Measurements from ENCODE around the gene TROAP.
A peak's percentile ranks its signal among the peaks of the same experiment; 100 is the strongest.

Gene TROAP

DNA sequence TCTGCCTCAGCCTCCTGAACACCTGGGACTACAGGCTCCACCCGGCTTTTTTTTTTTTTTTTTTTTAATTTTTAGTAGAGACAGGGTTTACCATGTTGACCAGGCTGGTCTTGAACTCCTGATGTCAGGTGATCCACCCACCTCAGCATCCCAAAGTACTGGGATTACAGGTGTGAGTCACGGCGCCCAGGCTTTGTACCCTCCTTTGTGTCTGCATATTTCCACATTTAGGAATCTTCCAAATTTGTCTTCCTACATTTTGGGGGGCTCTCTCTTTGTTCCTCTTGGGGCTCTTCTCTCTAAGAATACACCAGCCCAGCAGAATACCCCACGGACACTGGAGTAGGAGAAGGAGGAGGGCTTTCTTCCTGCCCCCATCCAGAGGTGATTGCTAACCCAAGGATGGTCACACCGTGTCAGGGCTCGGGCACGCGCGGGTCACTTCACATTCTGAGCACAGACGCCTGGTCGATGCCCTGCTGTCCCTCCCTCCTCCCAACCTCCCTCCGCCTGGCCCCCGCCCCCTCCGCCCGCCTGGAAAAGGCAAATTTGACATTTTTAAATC, 21.5 kb downstream of the TROAP start:
- TF ChIP-seq, protein P1, sequence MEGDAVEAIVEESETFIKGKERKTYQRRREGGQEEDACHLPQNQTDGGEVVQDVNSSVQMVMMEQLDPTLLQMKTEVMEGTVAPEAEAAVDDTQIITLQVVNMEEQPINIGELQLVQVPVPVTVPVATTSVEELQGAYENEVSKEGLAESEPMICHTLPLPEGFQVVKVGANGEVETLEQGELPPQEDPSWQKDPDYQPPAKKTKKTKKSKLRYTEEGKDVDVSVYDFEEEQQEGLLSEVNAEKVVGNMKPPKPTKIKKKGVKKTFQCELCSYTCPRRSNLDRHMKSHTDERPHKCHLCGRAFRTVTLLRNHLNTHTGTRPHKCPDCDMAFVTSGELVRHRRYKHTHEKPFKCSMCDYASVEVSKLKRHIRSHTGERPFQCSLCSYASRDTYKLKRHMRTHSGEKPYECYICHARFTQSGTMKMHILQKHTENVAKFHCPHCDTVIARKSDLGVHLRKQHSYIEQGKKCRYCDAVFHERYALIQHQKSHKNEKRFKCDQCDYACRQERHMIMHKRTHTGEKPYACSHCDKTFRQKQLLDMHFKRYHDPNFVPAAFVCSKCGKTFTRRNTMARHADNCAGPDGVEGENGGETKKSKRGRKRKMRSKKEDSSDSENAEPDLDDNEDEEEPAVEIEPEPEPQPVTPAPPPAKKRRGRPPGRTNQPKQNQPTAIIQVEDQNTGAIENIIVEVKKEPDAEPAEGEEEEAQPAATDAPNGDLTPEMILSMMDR (conservative IDR thresholded peaks at IDR 0.05; ENCODE audit: control insufficient read depth, insufficient read depth, low read depth, low read length): no peak
- no peak for DNase-seq (ENCODE audit: low read depth)
- H3K4me3 ChIP-seq (ENCODE audit: control insufficient read depth, low read depth, low read length): no peak overlapping the region

DNA sequence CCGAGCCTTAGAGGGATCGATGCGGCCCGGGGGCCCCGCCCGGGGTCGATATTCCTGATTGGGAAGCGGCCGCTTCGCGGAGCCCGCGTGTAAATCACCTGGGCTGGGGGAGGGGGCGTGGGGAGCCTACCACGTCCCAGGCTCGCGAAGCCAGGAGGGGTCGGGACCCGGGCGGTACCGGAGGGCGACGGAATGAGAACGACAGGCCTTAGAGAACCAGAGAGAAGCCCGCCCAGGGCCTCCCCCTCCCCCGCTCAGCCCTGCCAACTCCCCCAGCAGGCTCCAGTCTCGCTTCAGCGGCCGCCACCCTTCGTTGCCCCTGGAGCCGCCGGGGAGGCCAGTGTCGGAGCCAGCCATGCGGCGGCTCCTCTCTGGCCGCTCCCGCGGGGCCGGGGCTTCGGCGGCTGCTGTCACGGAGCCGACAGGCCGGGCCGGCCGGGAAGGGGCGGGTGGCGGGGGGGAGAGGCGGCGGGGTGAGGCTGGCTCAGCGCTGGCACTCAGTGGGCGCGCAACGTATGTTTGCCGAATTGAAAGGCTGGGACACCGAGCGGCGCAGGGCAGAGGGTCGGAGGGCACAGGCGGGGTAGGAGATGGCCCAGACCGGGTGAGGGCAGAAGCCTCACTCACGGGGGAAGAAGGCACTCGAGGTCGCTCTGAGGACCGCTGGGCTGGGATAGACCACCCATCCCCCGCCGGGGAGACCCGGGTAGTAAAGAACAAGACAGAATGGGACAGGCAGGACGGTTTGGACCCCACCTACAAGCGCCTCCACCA, 22.2 kb downstream of the TROAP start:
- TF ChIP-seq, protein P1 (conservative IDR thresholded peaks at IDR 0.05; ENCODE audit: control insufficient read depth, insufficient read depth, low read depth, low read length): no peak
- DNase-seq (ENCODE audit: low read depth): no peak

GRCh38 chr12:49345825-49346658, 23.0 kb downstream of the TROAP start:
- peak overlapping the region; percentile 26 for H3K4me3 ChIP-seq (ENCODE audit: control insufficient read depth, low read depth, low read length)
- TF ChIP-seq, protein P1 (conservative IDR thresholded peaks at IDR 0.05; ENCODE audit: control insufficient read depth, insufficient read depth, low read depth, low read length): no peak
- no peak for DNase-seq (ENCODE audit: low read depth)

More for the DNA sequence above, 22.2 kb downstream of the TROAP start:
- peak overlapping the region; percentile 26 for H3K4me3 ChIP-seq (ENCODE audit: control insufficient read depth, low read depth, low read length)

DNA sequence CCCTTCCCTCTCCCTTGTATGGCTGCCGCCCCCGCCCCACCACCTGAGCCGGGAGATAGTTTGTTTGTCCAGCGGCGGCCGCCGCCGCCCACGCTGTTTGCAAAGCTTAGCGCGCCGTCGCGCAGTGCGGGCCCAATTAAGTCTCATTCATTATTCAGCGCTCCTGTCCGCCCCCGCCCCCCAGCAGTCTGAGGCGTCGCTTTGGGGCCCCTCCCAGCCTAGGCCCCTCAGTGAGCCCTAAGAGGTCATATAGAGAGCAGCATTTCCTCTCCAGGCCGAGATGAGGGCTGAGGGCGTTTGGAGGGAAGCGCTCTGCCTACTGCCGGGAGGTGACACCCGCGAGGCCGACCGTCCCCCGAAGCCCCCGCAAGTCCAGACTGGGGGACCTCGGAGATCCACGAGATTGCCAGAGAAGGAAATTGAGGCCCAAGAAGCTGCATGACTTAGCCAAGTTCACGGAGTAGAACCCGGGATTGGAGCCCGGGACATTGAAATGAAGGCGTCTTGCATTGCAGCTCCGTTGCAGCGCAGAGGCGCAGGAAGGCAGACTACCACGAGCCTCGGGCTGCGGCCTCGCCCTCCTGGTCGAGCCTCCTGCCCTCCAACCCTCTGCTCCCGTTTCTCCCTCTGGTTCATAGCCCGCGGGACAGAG, 23.7 kb downstream of the TROAP start, which contains the start of gene DNAJC22:
Gene DNAJC22 (plus strand): TSS at position 230 of the 652 bp plus-strand sequence. CDS start 1,985 bp downstream, outside the sequence.
- no peak for DNase-seq (ENCODE audit: low read depth)
- TF ChIP-seq, protein P1 (conservative IDR thresholded peaks at IDR 0.05; ENCODE audit: control insufficient read depth, insufficient read depth, low read depth, low read length): no peak
- peak within 1 kb of the TSS; percentile 26 for H3K4me3 ChIP-seq (ENCODE audit: control insufficient read depth, low read depth, low read length)

DNA sequence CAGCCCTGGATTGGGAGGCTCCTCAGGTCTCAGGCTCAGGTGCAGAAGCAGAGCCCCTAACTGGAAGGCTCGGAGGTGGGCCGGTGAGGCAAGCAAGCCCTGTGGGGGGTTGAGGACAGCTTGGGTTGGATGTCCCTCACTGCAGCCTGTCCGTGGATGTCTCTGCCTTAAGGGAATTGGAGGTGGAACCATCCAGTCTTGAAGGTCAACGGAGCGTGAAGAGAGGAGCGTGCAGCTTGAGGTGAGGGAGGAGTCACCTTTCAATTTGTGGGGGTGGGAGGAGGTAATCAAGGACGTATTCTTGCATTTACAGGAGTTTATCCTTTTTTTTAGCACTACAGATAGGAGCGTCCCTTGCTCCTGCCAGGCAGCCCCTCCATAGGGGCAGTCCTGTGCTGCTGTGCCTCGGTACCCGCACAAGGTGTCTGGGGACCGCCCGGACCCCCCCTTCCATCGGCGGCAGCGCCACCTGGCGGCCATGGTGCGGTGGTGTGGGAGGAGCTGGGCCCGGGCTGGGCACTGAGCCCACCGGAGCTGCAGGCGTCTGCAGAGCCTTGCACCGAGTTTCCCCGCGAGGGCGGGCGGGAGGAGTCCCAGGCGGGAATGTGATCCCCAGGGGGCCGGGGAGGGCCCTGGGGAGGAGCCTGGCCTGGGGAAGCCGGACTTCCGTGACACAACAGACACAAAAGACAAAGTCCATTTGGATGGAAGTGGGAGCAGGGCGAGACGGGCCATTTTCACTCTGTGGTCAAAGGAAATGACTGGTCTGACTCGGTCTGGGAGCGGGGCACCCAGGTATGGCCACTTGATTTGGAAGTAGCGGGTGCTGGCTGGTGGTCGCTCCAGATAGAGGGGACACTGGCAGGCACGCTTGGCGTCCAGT, 24.5 kb downstream of the TROAP start:
- DNase-seq (ENCODE audit: low read depth): peak; percentile 67
- TF ChIP-seq, protein P1 (conservative IDR thresholded peaks at IDR 0.05; ENCODE audit: control insufficient read depth, insufficient read depth, low read depth, low read length): peak; percentile 61
- peak overlapping the region; percentile 17 for H3K4me3 ChIP-seq (ENCODE audit: control insufficient read depth, low read depth, low read length)

Measured in fibroblast of mammary gland (primary cell).